ENCODE measurements around the gene CHN2.

DNA sequence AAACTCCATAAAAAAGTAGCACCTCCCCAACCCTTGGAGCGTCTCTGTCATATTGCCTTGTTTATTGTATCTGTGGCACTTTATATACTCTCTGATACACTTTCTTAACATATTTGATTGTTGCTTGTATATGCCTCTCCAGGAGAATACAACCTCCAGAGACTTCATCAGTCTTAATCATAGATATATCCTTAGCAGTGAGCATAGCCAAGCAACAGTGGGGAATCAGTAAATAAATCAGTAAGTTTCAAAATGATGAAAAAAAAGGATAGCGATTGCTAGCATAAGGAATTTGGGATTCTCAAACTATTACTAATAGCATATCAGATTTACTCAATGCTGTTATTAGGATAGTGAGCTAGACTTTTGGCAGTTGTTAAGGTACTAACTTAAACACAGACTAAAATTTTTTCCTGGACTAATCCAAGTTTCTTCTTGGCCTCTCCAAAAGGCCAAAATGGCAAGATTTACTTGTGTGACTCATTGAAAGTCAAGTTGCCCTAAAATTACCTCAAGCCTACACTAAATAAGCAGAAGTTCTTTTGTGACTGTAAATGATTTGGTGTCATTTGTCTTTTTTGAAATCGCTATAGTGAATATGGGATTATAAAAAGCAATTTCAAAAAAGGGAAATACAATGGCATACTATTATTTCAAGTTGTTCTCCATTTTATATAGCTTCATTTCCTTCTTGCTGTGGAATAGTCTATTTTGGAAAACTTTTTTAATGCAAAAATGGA, 177.9 kb downstream of the CHN2 start:
- TF ChIP-seq, protein P1, sequence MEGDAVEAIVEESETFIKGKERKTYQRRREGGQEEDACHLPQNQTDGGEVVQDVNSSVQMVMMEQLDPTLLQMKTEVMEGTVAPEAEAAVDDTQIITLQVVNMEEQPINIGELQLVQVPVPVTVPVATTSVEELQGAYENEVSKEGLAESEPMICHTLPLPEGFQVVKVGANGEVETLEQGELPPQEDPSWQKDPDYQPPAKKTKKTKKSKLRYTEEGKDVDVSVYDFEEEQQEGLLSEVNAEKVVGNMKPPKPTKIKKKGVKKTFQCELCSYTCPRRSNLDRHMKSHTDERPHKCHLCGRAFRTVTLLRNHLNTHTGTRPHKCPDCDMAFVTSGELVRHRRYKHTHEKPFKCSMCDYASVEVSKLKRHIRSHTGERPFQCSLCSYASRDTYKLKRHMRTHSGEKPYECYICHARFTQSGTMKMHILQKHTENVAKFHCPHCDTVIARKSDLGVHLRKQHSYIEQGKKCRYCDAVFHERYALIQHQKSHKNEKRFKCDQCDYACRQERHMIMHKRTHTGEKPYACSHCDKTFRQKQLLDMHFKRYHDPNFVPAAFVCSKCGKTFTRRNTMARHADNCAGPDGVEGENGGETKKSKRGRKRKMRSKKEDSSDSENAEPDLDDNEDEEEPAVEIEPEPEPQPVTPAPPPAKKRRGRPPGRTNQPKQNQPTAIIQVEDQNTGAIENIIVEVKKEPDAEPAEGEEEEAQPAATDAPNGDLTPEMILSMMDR (IDR thresholded peaks at IDR 0.05) = no peak
- TF ChIP-seq ZFX (IDR thresholded peaks at IDR 0.05; ENCODE audit: borderline replicate concordance) = no peak

All from 22Rv1 (cell line).